ENCODE measurements around the gene DMRTC2.

DNA sequence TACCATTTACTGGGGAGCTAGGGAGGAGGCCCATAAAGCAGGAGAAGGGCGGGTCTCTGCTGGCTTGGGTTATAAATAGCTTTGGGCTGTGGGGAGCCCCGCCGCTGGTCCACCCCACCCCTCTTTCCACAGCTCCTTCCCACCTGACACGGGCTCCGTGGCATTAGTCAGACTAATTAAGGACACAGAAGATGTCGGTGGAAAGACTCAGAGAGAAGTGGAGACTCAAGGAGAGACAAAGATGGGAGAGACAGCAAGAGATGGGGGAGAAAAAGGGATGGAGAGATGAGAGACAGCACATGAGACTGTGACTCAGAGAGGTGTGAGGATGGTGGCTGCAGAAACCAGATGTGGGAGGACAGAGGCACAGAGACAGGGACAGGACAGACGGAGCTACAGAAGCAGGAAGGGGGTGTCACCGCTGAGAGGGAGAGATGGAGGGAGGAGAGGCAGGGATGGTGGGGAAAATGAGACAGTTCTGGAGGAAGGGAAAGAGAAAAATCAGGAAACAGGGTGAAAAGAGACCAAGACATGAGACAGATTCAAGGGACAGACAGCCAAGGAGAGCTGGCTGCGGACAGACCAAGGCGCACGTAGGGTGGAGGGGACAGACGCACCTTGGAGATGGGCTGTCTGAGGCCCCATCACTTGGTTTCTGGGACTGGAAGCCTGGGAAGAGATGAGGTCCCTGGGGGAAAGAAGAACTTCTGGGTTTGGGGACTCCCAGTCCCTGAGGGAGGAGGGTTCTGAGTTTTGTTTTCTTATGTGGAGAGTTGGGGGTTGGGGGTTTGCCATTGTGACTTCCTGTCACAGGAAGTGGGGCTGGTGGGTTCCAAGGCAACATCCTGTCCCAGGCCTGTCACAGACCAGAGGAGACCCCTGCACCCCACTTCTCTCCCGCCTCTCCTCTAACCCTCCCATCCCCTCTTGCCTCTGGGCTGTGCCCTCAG is 42.2 kb downstream of the DMRTC2 start:
- no peak for TF ChIP-seq CTCF (IDR thresholded peaks at IDR 0.05)
- TF ChIP-seq POLR2AphosphoS5 (IDR thresholded peaks at IDR 0.05) = no peak
